ENCODE results near the gene MYT1.
"Not testable (repeated sequence)": the region's sequence is repeated elsewhere in the genome, so short reads cannot be mapped to it uniquely, and the experiment has no call there.

MYT1 gene

DNA sequence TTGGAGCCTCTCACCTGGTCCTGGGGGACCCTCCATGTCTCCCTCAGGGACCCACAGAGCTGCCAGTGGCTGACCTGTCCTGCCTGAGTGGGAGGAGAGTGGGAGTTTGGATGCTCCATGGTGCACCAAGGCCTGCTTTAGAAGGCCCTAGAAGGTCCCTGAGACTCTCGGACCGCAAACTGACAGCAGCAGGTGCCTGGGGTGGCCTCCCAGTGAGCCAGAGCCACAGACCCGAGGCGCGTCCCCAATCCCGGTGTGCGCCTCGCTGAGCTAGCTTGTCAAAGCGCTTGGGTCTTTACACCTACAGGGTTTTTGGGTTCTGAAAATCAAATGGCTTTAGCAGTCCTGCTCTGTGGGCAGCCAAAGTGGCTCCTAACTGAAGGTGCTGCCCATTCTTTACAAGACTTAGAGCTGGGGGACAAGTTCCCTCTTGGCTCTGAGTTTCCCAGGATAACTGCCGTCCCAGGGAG is 4.9 kb downstream of the MYT1 start:
- DNase-seq (ENCODE audit: low spot score) = no peak

DNA sequence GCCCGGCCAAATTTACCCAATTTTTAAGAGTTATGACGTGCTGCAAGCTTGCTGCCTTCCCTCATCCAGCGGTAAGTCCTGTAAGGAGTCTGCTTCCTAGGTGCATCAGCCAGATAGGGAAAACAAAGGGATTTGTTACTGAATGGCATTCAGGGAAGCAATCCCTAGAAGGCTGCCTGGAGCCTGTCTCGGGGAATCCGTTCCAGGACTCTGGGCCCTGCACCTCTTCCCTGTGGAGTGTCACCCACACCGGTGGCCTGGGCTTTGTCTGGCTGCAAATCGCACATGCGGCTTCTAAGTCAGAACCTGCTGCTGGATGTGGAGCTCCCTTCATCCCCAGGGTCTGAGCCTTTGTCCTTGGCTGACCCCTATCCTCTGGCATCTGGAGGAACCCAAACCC is 7.0 kb downstream of the MYT1 start:
- no peak for DNase-seq (ENCODE audit: low spot score)

DNA sequence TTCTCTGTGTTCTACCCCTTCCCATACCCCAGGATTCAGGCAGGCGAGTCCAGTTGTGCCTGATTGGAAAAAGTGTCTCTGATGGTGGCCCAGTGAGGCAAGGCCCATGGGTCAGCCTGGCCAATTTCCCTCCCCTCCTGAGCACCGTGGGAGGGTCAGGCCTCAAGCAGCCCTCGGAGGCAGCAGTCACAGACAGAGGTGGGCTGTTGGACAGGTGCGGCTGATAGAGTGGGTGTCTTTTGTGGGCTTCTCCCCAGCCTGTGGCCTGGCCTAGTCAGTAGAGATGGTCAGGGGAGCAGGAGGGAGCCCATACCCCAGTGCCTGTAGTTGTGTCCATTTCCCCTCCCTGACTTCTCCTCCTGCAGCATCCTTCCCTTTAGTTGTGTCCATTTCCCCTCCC is 8.9 kb downstream of the MYT1 start:
- DNase-seq (ENCODE audit: low spot score) = no peak

DNA sequence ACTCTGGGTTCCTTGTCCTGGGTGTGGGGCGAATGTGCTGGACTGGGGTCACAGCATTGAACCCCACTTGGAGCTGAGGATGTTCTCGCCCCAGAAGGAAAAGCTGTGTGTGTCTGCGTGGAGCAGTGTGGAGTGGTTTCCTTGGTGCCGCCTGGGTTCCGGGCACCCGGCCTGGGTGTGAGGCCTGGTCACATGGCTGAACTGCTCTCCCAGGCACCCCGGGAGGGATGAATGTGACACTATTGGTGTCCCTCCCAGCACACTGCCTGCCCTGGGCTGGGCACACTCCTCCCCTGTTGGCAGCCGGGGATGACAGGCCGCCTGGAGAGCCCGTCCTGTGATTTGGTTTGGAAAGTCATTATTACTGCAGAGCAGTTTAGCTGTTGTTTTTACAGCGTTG is 12.3 kb downstream of the MYT1 start:
- peak; percentile 64 for DNase-seq (ENCODE audit: low spot score)

DNA sequence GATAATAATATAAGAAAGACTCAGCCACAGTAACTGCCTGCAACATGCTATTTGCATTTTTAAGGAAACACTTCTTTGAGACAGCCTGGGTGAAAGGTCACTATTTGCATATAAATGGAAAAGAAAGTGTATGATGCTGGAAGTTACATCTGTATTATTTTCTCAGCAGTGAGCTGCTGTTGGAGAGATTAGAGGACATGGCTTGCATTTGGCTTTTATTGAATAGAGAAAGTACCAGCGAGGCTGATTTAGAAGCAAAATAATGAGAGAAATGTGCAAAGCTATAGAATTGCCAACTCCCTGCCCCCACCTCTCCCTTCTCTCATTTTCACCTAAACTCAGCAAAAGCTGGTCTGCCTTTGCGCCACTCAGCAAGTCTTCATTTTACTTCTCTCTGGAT is 12.7 kb downstream of the MYT1 start:
- no peak for DNase-seq (ENCODE audit: low spot score)

DNA sequence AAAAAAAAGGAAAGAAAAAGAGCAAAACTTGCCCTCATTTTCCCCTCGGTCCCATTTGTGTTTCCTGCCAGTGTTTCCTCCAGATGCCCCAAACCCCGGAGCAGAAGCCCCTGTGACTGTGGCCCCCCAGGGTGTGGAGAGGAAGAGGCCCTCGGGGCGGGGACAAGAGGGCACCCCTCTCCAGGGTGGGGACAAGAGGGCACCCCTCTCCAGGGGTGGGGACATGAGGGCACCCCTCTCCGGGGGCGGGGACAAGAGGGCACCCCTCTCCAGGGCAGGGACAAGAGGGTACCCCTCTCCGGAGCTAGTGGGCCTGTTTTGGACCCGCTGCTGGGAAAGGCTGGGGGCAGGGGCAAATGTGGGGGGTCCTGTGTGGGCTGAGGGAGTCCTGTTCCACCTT is 13.1 kb downstream of the MYT1 start:
- DNase-seq (ENCODE audit: low spot score) = no peak

DNA sequence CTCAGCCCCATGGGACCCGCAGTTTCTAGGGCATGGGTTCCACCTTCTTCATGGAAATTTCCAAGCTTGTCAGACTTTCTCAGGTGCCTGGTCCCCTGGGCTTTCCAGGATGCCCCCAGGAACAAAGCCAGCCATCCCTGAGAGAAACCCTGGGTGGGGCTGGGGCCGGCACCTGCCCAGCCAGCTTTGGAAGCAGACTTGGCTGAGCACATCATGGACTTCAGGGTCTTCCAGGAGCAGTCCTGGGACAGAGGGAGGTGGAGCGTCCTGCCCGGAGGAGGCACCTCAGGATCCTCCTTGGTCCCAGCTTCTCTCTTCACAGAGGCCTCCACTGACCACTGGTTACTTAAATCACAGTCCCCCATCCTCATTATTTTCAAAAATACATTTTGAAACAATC is 13.5 kb downstream of the MYT1 start:
- DNase-seq (ENCODE audit: low spot score) = no peak

DNA sequence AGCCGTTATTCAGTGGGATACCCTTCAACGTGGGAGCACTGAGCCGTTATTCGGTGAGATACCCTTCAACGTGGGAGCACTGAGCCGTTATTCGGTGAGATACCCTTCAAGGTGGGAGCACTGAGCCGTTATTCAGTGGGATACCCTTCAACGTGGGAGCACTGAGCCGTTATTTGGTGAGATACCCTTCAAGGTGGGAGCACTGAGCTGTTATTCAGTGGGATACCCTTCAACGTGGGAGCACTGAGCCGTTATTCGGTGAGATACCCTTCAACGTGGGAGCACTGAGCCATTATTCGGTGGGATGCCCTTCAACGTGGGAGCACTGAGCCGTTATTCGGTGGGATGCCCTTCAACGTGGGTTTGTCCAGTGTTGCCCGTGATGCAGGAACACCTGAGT is 14.7 kb downstream of the MYT1 start:
- DNase-seq (ENCODE audit: low spot score) = not testable (repeated sequence)

DNA sequence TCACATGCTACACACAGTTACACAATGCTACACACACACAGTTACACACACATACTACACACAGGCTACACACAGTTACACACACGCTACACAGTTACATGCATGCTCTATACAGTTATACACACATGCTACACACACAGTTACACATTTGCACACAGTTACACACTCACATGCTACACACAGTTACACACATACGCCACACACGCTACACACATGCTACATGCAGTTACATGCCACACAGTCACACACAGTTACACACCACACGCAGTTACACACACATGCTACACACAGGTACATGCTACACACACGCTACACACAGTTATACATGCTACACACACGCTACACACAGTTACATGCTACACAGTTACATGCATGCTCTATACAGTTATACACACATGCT is 15.6 kb downstream of the MYT1 start:
- DNase-seq (ENCODE audit: low spot score) = no peak

DNA sequence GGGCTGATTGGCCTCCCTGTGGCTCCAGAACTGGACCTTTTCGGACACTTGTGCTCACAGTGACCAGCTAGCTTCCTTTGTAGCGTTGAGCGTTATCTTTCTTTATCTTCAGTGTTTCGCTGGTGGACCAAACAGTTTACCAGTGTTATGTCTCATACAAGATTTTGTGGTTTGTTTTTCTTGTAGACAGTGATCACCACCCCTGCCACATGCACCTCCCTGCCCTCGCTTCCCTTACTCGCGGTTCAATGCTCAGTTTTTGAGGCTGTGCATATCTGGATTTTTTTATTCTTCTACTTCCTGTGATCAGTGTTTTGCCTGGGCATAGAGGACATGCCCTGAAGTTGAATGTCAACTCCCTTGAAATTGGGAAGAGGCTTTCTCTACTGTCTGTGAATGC is 16.4 kb downstream of the MYT1 start:
- no peak for DNase-seq (ENCODE audit: low spot score)

DNA sequence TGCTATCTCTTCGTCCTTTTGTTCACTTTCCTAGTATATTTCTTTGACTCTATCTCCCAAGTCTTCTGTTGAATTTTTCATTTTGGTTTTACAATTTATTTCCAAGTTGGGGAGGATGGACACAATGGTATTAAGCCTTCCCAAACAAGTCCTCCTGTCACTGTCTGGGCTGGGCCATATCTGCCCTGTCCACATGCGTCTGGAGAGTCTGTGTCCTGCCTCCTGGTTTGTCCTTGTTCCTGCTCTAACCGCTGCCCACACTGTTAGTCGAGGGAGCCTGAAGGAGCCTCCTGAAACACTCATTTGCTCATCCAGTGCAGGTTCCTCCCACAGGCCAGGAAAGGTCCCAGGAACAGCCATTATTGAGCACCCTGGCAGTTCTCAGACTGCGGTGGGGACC is 17.1 kb downstream of the MYT1 start:
- no peak for DNase-seq (ENCODE audit: low spot score)

DNA sequence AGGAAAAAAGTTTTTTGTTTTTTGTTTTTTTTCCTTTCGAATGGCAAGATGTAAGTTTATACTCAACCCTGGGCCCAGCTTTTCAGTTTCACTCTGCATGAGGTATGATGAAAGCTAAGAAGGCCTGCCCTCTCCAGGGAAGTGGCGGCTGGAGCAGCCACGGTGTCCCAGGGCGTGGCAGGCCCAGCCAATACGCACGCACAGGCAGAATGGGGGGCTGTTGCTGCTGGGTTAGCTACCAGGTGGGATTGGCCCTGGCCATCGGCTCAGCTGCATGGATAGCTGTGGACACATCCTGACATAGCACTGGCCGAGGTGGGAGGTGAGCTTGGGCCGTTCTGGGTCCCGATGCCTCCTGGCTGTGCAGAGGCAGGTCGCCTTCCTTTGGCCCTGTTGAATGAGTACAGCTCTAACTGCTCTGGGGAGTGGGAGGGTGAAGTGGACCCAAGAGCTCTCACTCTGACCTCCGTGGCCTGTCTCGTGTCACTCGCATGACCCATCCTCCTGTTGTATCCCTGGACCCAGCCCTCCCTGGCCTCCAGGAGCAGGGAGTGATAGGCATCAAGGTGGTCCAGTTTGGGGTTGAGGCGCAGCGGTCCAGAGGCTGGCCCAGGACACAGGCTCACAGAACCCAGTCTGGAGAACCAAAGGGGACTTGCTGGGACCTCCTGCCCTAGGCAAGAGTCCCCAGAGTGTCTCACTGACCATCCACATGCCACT is 18.1 kb downstream of the MYT1 start:
- no peak for DNase-seq (ENCODE audit: low spot score)

DNA sequence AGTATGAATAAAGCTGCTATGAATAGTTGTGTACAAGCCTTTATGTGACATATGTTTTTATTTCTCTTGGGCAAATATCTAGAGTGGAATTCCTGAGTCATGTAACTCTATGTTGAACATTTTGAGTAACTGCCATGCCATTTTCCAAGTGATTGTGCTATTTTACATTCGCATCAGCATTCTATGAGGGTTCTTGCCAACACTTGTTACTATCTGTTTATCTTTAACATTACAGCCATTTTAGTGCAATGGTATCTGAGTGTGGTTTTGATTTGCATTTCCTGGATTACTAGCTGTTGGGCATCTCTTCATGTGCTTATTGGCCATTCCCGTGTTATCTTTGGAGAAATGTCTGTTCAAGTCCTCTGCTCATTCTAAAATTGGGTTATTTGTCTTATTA is 19.1 kb downstream of the MYT1 start:
- no peak for DNase-seq (ENCODE audit: low spot score)

DNA sequence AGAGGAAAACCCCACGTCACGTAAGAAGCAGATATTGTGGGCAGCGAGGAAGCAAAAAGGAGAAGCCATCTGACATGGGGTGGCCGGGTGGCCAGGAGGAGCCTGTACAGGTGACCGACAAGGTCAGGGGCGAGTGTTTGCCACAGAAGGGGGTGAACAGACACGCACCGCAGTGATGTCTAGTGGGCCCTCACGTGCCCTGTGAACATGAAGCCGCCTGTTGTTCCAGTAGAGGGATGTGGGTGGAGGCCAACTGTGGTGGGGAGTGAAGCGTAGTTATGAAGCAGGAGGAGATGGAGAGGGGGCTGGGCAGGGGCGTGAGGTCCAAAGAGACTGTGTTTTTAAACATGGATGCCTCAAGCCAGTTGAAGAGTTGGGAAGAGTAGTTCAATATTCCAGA is 20.5 kb downstream of the MYT1 start:
- no peak for DNase-seq (ENCODE audit: low spot score)

DNA sequence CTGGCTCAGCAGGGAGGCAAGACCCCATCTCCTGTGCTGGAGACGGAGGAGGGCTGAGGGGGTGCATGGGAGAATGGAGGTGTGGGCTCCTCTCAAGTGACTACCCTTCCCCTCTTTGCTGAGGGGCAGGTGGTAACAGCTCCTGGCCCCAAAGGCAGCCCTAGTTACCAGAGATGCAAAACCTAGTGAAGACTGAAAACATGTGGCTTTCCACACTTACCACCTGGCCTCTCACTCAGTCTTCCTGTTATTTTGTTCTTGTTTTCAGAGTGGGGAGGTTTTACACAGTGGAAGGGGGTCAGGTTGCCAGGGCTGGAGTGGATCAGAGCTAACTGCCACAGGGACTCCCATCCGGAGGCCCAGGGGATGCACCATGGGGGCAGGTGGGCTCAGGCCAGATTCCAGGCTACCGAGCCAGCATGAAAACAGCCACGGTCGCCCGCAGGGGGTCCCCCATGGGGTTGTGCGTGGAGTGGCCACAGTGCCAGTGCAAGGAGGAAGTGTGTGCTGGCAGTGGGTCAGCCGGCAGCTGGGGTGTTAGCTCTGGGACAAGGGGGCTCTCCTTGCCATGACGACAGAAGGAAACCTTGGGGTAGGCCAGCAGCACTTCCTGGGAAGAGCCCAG is 21.1 kb downstream of the MYT1 start:
- DNase-seq (ENCODE audit: low spot score) = no peak

DNA sequence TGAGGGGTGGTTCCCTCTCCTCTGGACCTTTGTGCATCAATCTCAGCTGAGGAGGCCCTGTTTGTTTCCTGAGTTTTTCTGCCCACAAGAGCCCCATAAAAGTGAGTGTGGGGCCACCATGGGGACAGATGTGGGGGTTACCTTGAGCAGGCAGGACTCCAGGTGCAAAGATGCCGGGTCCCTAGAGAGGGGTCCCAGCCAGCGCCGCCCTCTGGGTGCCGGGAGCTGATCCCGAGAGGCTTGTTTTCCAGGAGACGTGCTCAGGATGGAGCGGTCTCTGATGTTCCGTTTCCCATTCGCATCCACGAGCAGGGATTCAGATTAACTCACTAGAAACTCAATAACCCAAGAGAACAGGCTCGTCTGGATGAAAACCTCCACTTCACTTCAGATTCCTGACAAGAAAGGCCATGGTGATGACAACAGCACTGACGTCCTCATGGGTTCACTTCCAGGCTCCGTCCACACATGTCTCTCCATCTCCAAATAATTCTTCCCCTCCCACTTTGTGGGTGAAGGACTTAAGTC is 21.9 kb downstream of the MYT1 start:
- DNase-seq (ENCODE audit: low spot score) = no peak

DNA sequence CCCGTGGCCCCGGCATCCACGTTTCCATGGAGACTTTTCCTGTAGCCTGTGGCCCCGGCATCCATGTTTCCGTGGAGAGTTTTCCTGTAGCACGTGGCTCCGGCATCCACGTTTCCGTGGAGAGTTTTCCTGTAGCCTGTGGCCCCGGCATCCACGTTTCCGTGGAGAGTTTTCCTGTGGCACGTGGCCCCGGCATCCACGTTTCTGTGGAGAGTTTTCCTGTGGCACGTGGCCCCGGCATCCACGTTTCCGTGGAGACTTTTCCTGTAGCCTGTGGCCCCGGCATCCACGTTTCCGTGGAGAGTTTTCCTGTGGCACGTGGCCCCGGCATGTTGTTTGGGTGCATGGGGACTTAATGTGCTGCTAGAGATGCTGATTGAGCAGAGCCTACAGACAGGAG is 23.0 kb downstream of the MYT1 start:
- not testable (repeated sequence) for DNase-seq (ENCODE audit: low spot score)

DNA sequence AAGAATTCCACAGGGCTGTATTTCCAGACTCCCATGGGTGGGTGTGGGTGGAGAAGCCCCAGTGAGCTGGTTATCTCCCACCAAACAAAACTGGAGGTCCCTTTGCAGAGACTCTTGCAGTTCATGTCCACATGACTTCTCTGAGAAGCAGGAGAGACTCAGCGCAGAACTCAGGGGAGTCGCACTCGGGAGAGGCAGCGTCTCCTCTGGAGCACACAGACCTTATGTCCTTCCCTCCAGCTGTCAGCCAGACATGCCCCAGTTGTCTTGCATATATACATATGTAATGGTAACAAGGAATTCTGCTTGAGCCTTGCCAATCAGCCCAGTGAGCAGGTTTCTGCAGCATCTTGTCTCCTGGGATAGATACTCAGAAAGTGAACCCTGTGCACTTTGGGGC is 23.8 kb downstream of the MYT1 start:
- no peak for DNase-seq (ENCODE audit: low spot score)

DNA sequence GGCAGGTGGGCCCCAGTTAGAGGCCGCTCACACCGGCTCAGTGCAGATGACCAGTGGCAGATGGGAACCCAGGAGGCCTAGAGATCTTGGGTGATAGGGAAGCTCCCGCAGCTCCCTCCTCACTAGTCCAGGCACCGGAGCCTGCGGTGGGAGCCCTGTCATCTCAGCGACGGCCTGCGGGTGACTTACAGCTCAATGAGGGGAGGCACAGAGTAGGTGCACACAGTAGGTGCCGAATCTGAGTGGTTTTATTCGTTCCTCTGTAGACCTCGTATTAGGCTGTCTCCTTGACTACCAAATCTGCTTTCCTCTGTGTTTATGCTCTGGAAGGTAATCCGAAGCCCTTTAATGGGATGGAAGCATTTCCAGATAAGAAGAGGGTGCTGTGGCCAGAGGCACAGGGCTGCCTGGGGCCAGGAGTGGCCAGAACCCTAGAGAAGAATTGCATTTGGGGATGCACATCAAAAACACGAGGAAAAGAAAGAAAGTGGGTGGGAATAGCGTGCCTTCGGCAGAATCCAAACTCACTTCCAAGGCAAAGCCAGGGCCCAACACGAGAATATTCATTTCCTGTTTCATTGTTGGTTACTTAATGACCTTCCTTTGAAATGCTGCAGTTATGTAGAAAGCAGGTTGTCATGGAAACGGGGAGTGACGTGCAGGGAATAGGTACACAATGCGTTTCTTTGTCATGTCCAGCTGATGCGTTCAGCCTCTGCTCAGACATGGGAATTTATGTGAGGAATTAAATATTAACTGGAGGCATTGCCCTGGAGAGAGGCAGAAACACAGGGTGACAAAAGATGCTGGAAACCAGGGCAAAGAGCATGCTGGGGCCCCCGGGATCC is 24.7 kb downstream of the MYT1 start:
- peak; percentile 29 for DNase-seq (ENCODE audit: low spot score)

DNA sequence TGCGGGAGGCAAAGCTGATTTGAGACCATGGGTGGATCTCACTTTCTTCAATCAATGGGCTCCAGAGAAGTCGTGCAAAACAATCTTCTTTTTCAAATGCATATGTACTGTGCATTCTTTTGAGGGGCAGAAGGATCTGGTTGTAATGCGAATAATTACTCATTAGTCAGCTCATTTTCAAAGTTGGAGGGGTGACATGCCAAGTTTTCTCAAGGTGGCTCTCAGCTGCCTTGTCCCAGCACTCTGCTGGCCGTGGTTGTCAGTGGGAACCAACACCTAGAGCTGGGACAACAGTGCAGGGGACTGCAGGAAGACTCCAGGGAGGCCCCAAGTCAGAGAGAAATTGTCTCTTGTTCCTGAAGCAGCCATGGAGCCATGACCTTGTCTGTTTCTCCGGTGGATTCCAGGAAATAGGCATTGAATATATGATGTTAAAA is 25.3 kb downstream of the MYT1 start:
- DNase-seq (ENCODE audit: low spot score) = no peak

DNA sequence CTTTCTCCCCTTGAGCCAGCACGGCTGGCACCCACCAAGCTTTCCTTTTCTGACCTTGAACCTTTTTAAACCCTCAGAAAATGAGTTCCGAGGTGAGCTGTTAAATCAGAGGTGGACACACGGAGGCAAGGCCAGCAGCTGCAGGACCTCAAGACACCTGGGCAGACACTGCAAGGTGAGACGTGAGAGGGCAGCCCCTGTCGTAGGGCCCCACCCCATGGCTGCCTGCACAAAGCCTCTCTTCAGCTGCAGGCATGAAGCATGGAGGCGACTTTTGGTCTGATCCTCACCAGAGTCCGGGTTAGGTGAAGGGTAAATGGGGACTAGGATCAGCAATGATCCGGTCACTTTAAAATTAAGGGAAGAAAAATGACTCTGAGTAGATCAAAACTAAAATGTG is 25.7 kb downstream of the MYT1 start:
- DNase-seq (ENCODE audit: low spot score) = no peak

DNA sequence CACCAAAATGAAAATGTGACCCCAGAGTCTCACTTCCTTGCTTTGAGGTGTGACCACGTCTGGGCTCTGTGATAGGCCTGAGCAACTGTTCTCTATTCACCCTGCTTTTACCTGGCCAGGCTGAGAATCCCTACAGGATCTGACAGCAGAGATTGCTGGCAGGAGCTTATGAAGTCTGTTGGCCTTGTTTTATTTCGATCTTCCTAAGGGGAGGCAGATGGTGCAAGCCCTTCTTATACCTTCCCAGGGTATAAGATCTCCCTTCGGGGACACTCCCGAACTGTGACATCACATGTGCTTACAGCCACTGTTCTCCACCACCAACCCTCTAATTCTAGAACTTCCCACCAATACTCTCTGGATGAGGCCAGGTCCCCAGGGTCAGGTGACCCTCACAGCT is 26.8 kb downstream of the MYT1 start:
- DNase-seq (ENCODE audit: low spot score) = no peak

DNA sequence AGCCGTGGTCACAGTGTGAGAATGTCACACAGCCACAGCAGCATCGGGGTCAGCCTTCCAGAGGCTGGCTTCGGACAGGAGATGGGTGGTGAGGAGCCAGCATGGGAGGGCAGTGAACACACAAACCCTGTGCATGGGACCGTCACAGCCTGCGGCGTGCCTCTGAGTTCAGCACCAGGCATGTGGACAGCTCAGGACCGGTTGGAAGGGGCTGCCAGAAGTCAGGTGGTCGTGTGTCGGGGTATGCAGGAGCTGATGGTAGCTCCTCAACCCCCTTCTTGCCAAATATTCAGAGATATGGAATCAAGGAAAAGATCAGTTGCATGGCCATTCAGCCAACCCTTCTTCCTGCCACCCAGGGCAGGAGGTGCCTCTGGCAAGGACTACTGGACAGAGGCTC is 28.2 kb downstream of the MYT1 start:
- no peak for DNase-seq (ENCODE audit: low spot score)
